GM11168 (cell line): ENCODE measurements around the gene CALHM2.

Experiments used
- in situ Hi-C: fragments of 300-500 bp; cut with MboI; formaldehyde crosslinking; loops from one replicate; pipeline ENCODE4 v1.12.0; 2022; ENCODE audit warnings: low sequenced_read_pairs; ENCODE audit not compliant: unreplicated experiment

The CALHM2 gene

DNA sequence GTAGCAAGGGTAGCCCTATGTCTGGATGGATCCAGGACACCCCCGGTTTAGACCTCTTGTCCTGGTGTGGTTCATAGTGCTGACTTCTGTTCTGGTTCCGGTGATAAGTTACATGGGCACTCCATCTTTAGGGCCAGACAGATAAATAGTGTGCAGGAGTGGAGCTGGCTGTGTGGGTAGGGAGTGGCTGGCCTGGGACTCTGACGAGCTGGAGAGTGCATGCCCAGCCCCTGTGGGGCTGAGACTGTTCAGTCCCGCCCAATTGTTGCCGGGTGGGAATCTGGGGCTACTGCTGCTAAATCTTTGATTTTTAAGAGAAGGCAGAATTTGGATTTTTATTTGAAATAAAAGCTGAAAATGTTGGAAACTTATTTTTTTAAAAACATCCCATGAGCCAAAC, 28.4 kb downstream of the CALHM2 start:
- in situ Hi-C loops, result no loop called here

DNA sequence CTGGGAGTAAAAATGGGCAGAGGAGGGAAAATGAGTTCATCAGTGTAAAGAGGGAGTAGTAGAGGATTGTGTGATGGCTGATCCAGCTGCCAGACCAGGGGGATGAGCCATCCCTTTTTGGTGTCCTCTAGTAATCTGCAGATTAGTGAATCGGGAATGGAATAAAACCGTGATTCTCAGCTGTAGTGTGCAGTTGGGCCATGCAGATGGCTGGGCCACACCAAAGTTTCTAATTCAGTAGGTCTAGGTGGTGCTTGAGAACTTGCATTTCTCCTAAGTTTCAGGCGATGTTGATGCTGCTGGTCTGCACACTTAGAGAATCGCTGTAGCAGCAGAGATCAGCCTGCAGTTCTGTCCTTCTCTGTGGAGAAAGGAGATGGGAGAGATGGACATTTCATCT, 33.1 kb downstream of the CALHM2 start:
- in situ Hi-C loops, result loop anchor here (5.0 kb wide), 1 partner anchor 63 kb away; no protein-coding TSS in a partner anchor

DNA sequence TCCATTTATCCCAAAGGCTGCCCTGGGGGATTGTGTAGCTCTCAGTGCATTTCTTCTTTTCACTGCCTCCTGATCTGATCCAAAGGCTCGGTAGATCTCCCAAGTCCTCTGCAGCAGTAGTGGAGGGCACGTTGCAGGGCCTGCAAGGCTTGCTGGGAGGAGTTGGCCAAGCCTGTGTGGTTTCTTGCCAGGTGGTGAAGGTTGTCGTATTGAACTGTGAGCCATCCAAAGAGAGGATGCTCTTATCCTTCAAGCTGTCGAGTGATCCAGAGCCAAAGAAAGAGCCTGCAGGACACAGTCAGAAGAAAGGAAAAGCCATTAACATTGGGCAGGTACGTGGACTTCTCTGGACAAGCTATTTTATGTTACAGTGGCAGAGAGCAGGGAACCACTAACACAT, 34.6 kb downstream of the CALHM2 start:
- in situ Hi-C loops, result loop anchor here (5.0 kb wide), 1 partner anchor 65 kb away; no protein-coding TSS in a partner anchor

DNA sequence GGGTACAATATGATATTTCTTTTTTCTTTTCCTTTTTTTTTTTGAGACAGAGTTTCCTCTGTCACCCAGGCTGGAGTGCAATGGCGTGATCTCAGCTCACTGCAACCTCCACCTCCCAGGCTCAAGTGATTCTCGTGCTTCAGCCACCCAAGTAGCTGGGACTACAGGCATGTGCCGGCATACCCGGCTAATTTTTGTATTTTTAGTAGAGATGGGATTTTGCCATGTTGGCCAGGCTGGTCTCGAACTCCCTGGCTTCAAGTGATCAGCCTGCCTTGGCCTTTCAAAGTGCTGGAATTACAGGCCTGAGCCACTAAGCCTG, 35.1 kb downstream of the CALHM2 start:
- in situ Hi-C loops, result loop anchor here (5.0 kb wide), 1 partner anchor 65 kb away; no protein-coding TSS in a partner anchor

DNA sequence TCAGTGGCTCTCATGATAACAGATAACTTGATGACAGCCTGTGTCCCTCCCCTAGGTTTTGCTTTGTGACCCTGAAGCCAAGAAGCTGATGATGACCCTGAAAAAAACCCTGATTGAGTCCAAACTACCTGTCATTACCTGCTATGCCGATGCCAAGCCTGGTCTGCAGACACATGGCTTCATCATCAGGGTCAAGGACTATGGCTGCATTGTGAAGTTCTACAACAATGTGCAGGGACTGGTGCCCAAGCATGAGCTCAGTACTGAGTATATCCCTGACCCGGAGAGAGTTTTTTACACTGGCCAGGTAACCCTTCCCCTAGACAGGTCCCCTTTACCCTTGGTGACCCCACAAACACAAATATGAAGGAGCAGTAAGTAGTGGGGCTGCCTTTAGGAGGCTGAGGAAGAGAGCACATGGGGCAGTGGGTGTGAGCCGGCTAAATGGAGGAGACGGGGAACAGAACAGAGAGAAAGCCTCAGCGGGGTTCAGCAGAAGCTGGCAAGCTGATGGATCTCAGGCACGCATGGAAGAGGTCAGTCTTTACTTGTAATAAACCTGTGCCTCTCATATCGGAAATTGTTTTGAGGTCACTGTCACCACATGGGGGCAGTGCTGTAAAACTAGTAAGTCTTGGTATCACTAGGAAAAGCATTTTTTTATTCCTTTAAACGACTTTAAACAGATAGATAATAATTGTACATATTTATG, 35.6 kb downstream of the CALHM2 start:
- in situ Hi-C loops, result loop anchor here (5.0 kb wide), 1 partner anchor 66 kb away; no protein-coding TSS in a partner anchor

DNA sequence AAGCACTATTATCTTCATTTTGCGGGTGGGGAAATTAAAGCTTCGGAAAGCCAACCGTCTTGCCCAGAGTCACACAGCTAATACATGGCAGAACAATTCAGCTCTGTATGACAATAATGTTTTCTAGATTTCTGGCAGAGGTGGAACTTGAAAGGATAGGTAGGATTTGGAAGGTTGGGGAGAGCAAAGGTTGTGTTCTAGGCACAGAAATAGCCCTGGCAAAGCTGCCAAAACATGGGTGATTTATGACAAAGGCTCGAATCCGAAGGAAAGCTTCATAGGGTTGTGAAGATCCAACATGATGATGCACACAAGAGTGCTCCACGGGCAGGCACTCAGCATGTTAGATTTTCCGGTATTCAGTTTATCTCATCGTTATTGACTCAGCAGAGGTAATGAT, 36.6 kb downstream of the CALHM2 start:
- in situ Hi-C loops, result loop anchor here (5.0 kb wide), 1 partner anchor 67 kb away; no protein-coding TSS in a partner anchor

DNA sequence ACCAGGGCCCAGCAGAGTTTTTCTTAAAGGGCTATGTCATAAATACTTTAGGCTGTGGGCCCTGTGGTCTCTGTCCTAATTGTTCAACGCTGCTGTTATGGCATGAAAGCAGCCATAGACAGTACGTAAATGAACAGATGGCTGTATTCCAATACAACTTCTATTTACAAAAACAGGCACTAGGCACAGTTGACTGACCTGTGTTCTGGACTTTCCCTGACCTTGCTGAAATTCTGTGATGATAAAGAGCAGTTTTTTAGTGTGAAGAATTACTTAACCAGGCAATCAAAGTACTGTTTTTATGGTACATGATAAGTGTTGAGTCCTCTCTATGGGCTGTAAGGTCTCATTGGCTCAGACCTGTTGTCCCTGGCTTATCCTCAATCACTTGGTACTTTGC, 38.6 kb downstream of the CALHM2 start:
- in situ Hi-C loops, result no loop called here

DNA sequence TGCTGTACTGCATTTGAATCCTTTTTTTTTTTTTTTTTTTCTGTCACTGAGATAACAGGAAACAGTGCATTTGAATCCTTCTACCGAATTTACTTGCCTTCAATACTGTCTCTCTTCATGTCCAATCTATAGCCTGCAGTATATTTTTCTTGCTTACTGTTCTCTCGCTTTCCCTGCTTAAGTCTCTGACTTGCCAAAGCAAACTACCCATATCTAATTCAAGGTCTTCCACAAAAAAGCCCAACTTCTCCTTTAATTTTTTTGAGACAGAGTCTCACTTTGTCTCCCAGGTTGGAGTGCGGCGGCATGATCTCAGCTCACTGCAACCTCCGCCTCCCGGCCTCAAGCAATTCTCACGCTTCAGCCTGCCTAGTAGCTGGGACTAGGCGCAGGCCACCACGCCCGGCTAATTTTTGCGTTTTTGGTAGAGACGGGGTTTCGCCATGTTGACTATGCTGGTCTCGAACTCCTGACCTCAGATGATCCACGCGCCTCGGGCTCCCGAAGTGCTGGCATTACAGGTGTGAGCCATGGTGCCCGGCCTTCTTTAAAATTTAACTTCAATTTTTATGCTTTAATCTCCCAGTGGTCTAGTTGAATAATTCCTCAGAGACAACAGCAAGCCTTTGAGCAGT, 54.9 kb downstream of the CALHM2 start:
- in situ Hi-C loops, result no loop called here

DNA sequence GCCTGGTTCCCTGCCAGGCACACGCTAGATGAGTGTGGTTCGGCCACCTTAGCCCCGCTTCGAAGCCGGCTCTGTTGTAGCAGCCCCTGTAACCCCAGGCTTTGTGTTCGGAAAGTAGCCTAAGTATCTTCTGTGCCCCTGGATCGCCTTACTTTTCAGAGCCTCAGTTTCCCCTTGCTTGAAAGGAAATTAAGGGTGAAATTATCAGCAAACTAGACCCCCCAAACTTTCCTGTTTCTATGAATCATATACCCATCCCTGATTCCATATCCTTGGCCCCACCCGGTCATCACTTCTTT, 55.4 kb downstream of the CALHM2 start:
- in situ Hi-C loops, result no loop called here
